D721Med (cell line): ENCODE measurements around the gene MSH3.

ENCODE experiments used
- DNase-seq: peaks from one replicate; pipeline ENCODE4 v3.0.0; 2011; ENCODE audit warnings: low spot score; ENCODE audit not compliant: insufficient read length
- FAIRE-seq: peaks from 2 replicates; lab custom pipeline; 2011; peaks lifted over from hg19 to GRCh38; lab: Jason Lieb, UNC
- CTCF ChIP-seq: IDR thresholded peaks from 2 replicates; pipeline ENCODE4 v1.5.1; 2012; ENCODE audit warnings: mild to moderate bottlenecking, control low read depth; ENCODE audit not compliant: insufficient read depth; ENCODE audit errors: missing control alignments

Gene MSH3

GRCh38 chr5:80704221-80704620 lies 49.8 kb downstream of the MSH3 start:
- DNase-seq (no peak), FAIRE-seq (no peak)
- TF ChIP-seq CTCF: no peak

GRCh38 chr5:80705216-80705769 lies 50.8 kb downstream of the MSH3 start:
- no peak for TF ChIP-seq CTCF
- FAIRE-seq (no peak), DNase-seq (no peak)

GRCh38 chr5:80705801-80706200 lies 51.3 kb downstream of the MSH3 start:
- no peak for TF ChIP-seq CTCF
- DNase-seq (no peak), FAIRE-seq (no peak)

- TF ChIP-seq CTCF: no peak
- FAIRE-seq: no peak
These were observed 52.5 kb downstream of the MSH3 start for GRCh38 chr5:80706835-80707447.

GRCh38 chr5:80707645-80708044 lies 53.2 kb downstream of the MSH3 start:
- no peak for DNase-seq
- no peak for FAIRE-seq
- TF ChIP-seq CTCF: no peak

More at GRCh38 chr5:80706835-80707447, 52.5 kb downstream of the MSH3 start:
- DNase-seq: no peak

GRCh38 chr5:80711216-80711615 lies 56.8 kb downstream of the MSH3 start:
- DNase-seq (no peak), FAIRE-seq (no peak)
- TF ChIP-seq CTCF: no peak

- FAIRE-seq (peak; percentile 11), DNase-seq (peak; percentile 25)
- TF ChIP-seq CTCF: peak; percentile 67
These were observed 57.5 kb downstream of the MSH3 start for GRCh38 chr5:80711938-80712337.
